NB4 (cell line): Measurements from ENCODE around the gene CDH23.

ENCODE experiments used
- DNase-seq: peaks from one replicate; pipeline ENCODE4 v3.0.0; 2010; ENCODE audit warnings: low read depth
- H3K4me3 ChIP-seq: one replicate; pipeline ENCODE4 v1.5.1; 2011; ENCODE audit warnings: mild to moderate bottlenecking, low read depth, low read length, moderate library complexity
- MYC ChIP-seq: IDR thresholded peaks from 2 replicates; pipeline ENCODE4 v1.6.1; 2011; ENCODE audit warnings: low read depth, low read length
- POLR2A ChIP-seq: IDR thresholded peaks from 2 replicates; pipeline ENCODE4 v1.6.1; 2011; ENCODE audit warnings: mild to moderate bottlenecking; ENCODE audit not compliant: insufficient read length; ENCODE audit errors: extremely low read depth
- TF ChIP-seq, protein P1 (sequence below): IDR thresholded peaks from one replicate; pipeline ENCODE4 v1.5.1; 2012; ENCODE audit warnings: low read depth, low read length
- TF ChIP-seq, protein P2 (sequence below): IDR thresholded peaks from 2 replicates; pipeline ENCODE4 v1.6.1; 2011; ENCODE audit warnings: low read depth, low read length

Gene CDH23

DNA sequence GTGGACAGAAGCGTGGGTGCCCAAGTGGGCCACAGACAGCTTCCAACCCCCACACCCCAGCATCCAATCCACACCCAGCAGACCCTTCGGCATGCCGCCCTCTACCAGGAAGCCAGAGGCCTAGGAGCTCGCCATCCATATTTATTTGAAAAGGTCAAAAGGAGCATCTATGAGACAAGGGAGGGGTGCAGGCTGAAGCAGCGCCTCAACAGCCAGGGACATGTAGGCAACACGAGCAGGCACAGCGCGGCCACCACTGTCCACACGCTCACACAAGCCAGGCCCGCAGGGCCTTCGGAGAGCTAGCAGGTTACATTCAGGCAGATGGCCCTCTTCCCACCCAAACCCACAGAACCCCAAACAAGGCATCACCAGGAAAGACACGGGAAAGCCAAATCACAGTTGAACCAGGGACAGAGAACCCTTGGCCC, 419.7 kb downstream of the CDH23 start:
- no peak overlapping the region for H3K4me3 ChIP-seq
- TF ChIP-seq, protein P1, sequence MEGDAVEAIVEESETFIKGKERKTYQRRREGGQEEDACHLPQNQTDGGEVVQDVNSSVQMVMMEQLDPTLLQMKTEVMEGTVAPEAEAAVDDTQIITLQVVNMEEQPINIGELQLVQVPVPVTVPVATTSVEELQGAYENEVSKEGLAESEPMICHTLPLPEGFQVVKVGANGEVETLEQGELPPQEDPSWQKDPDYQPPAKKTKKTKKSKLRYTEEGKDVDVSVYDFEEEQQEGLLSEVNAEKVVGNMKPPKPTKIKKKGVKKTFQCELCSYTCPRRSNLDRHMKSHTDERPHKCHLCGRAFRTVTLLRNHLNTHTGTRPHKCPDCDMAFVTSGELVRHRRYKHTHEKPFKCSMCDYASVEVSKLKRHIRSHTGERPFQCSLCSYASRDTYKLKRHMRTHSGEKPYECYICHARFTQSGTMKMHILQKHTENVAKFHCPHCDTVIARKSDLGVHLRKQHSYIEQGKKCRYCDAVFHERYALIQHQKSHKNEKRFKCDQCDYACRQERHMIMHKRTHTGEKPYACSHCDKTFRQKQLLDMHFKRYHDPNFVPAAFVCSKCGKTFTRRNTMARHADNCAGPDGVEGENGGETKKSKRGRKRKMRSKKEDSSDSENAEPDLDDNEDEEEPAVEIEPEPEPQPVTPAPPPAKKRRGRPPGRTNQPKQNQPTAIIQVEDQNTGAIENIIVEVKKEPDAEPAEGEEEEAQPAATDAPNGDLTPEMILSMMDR = no peak
- TF ChIP-seq MYC (no peak), POLR2A (no peak)
- TF ChIP-seq, protein P2, sequence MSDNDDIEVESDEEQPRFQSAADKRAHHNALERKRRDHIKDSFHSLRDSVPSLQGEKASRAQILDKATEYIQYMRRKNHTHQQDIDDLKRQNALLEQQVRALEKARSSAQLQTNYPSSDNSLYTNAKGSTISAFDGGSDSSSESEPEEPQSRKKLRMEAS = no peak
- no peak for DNase-seq

DNA sequence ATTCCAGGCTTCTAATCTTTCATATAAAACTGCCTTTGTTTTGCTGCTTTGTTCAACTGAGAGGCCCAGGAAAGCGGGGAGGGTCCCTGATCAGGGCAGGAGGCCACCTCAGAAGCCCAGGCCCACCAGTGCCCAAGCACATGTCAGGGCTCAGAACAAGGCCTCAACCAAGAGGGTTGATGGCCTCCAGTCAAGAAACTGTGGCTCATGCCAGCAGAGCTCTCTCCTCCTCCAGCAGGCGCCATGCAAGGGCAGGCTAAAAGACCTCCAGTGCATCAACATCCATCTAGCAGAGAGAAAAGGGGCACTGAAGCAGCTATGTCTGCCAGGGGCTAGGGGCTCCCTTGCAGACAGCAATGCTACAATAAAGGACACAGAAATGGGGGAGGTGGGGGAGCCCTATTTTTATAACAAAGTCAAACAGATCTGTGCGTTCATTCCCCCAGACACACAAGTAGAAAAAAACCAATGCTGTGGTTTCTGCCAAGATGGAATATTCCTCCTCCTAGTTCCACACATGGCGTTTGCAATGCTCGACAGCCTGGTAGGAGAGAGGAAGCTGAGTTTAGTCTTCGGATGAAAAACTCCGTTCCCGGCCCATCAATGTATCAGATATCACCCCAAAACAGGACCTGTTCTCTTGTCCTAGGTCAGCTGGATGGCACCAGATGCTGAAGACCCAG, 420.4 kb downstream of the CDH23 start:
- TF ChIP-seq, protein P2 = no peak
- TF ChIP-seq, protein P1 = no peak
- no peak for TF ChIP-seq MYC
- no peak for TF ChIP-seq POLR2A
- no peak for DNase-seq
- H3K4me3 ChIP-seq = no peak overlapping the region

DNA sequence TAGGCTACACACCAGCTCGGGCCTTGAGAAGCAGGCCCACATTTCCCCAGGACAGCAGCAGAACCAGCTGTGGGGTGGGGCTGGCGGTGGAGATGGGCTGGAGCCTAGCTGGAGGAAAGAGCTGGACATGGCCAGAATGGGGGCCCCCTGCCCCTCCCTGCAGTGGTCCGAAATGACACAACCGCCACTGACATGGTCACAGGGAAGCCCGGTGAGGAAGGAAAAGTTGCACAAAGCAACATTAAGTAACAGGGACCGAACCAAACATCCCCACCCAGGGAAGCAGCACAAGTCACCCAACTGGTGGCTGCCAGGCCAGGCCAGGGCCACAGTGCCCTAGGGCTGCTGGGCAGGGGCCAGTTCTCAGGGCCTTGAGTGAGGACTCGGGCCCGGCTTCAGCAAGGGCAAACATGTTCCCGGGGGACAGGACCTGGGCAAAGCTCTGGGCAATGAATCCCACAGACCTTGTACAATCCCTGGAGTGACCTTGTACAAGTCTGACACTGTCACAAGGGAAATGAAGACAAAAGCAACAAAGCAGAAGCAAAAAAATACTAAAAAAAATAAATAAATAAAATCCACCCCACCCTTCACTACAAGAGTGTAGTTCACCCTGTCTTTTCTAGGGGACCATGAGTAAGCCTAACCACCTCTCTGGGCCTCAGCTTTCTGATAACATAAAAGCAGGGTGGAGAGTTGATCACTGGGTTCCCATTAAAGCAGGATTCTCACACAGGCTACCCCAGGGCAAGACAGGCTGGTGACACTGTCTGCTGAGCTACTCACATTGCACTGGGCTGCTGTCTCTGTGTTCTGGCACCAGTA, 421.3 kb downstream of the CDH23 start:
- no peak overlapping the region for H3K4me3 ChIP-seq
- TF ChIP-seq, protein P1 = no peak
- TF ChIP-seq, protein P2 = no peak
- TF ChIP-seq MYC = no peak
- TF ChIP-seq POLR2A = no peak
- DNase-seq = no peak

DNA sequence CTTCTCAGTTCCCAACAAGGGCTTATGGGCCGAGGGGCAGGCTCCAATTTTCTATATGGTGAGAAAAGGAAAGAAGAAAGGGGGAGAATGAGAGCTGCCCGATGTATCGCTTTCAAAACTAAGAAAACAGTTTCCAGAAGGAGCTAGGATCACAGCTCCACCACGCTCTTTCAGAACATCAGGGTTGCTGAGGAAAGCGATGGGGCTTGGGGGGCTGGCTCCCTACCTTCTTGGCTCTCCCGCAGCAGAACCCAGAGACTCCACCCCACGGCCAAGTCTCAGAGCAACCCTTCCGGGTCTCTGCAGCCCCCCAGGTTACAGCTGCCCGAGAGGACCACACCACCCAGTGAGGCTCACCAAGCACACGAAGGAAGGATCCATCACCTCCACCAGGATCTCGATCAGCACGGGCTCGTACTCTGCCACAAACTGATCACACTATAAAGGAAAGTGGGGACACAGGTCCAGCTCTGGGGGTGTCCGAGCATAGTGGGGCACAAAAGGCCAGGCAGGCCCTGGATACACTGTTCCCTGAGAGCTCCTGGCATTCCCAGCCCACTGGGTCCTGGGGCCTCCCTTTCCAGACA, 422.0 kb downstream of the CDH23 start:
- H3K4me3 ChIP-seq = no peak overlapping the region
- TF ChIP-seq MYC (no peak), POLR2A (no peak)
- TF ChIP-seq, protein P2 = no peak
- TF ChIP-seq, protein P1 = no peak
- DNase-seq = no peak

DNA sequence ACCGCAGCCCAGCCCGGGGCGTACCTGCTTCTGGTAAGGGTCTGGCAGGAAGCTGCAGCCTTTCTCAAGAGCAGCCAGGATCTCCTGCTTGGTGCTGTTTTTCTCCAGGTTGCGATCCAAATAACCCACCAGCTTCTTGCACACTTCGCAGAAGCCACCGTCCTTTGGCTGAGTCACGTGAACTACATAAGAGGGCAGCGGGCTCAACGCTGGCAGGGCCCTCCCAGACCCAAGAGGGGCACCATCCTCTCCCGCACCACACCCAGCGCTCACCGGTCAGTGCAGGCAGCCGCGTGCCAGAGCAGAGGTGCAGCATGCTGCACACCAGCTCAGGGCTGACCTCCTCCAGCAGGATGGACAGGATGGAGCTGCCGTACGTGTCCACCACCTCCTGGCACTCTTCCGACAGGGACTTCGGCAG, 422.7 kb downstream of the CDH23 start:
- no peak overlapping the region for H3K4me3 ChIP-seq

More for the DNA sequence above, 422.7 kb downstream of the CDH23 start:
- DNase-seq = no peak
- TF ChIP-seq POLR2A = no peak
- TF ChIP-seq, protein P2 = no peak
- no peak for TF ChIP-seq MYC
- TF ChIP-seq, protein P1 = no peak
